GM18498 (cell line): ENCODE results near the gene KCNA10.

Experiments used
- ATAC-seq: cut with Tn5 transposase; IDR thresholded peaks from one replicate; pipeline ENCODE4 v1.9.1; 2021; ENCODE audit warnings: mild to moderate bottlenecking, moderate library complexity; ENCODE audit not compliant: unreplicated experiment

Gene KCNA10

GRCh38 chr1:110480356-110481096, 38.4 kb downstream of the KCNA10 start:
- ATAC-seq: no peak

- ATAC-seq: no peak
These were observed 40.1 kb downstream of the KCNA10 start for GRCh38 chr1:110478886-110479285.

- ATAC-seq: no peak
These were observed 40.9 kb downstream of the KCNA10 start for GRCh38 chr1:110477967-110478640.

GRCh38 chr1:110477445-110477957, 41.5 kb downstream of the KCNA10 start:
- no peak for ATAC-seq

GRCh38 chr1:110477041-110477440, 41.9 kb downstream of the KCNA10 start:
- no peak for ATAC-seq

- ATAC-seq: no peak
These were observed 42.8 kb downstream of the KCNA10 start for GRCh38 chr1:110476028-110476765.

GRCh38 chr1:110475362-110476027, 43.5 kb downstream of the KCNA10 start:
- ATAC-seq: no peak

GRCh38 chr1:110474444-110474843, 44.5 kb downstream of the KCNA10 start:
- ATAC-seq: no peak

- ATAC-seq: no peak
These were observed 46.4 kb downstream of the KCNA10 start for GRCh38 chr1:110472546-110472945.

- no peak for ATAC-seq
These were observed 47.8 kb downstream of the KCNA10 start for GRCh38 chr1:110471131-110471530.
